Pancreas (tissue), 10 donors: ENCODE measurements around the gene CCDC28A. TPM values are rescaled to one million over a fixed set of nuclear protein-coding genes. Genes with fewer than 3 reads are reported as not detected.
A peak's percentile ranks its signal among the peaks of the same experiment; 100 is the strongest.

Experiments used
- ATAC-seq, 4 donors: fragments of 200-7000 bp; cut with Tn5 transposase; one replicate each; pipeline versions ENCODE4 v1.8.0 to v1.9.1; 2020; ENCODE audit warnings: mild to moderate bottlenecking in 4 of 4, moderate library complexity in 4 of 4
- DNase-seq, 6 donors: peaks; one replicate each; pipeline ENCODE4 v3.0.0-alpha.2; 2020
- FAIRE-seq: peaks from 2 replicates; lab custom pipeline; 2012; peaks lifted over from hg19 to GRCh38; lab: Jason Lieb, UNC
- H3K27ac ChIP-seq, 4 donors: fragments of 200-600 bp; sonication (generic); 1 replicate in 3 of 4; 2 replicates in 1 of 4; pipeline versions ENCODE4 v1.5.0 to v1.8.0; 2020
- H3K27me3 ChIP-seq, 4 donors: fragments of 200-600 bp; one replicate each; pipeline ENCODE4 v1.8.0; 2021
- H3K36me3 ChIP-seq, 3 donors: fragments of 200-600 bp; sonication (generic) in 1 of 3; one replicate each; pipeline versions ENCODE4 v1.5.0 to v1.8.0; 2020 to 2021
- H3K4me1 ChIP-seq, 3 donors: fragments of 200-600 bp; one replicate each; pipeline ENCODE4 v1.8.0; 2021
- H3K4me3 ChIP-seq, 4 donors: fragments of 200-600 bp; sonication (generic) in 2 of 4; one replicate each; pipeline versions ENCODE4 v1.5.0 to v1.8.0; 2020 to 2021
- H3K9me3 ChIP-seq, 4 donors: fragments of 200-600 bp; one replicate each; pipeline ENCODE4 v1.8.0; 2021
- CTCF ChIP-seq, 4 donors: fragments of 200-600 bp; sonication (generic) in 3 of 4; IDR thresholded peaks; one replicate each; pipeline versions ENCODE4 v1.5.0 to v1.8.0; 2021; ENCODE audit warnings: antibody characterized with exemption in 4 of 4
- WGBS, 2 donors: extraction: QIAGEN DNeasy Blood & Tissue Kit; methylation state at CpG; one replicate each; pipeline ENCODE4 v1.1.7; 2013; 5-methylcytosine and 5-hydroxymethylcytosine counted together
- intact Hi-C, 3 donors: fragments of 100-400 bp; cut with DNase I; formaldehyde crosslinking; loops; one replicate each; pipeline versions ENCODE4 v1.11.1 to v1.14.2; 2022
- polyA plus RNA-seq, 2 donors: library from polyadenylated mRNA; stranded (reverse); fragments of 200-250 nt; gene quantifications; one replicate each; pipeline ENCODE4 v1.2.3, GENCODE V29; 2013
- total RNA-seq, 6 donors: library from RNA; stranded (reverse); fragmentation: NEBNext Ultra II Directional in 4 of 6; extraction: Animal tissue kit (Norgen Biotek cat#: 25700) in 4 of 6; gene quantifications; one replicate each; pipeline versions ENCODE4 v1.2.1 to v1.2.4, GENCODE V29; 2021 to 2023
- donor health status: healthy with polysubstance abuse.
- donor health status: DM: no; HTN: no; CAD: no; lungs with moderate emphysema.
- donor health status: DM: no; HTN: no; CAD: no.
- donor health status: control.
- donor health status: control.
- donor health status: Bipolar disorder and iron deficiency.
- donor health status: DM: yes; HTN: yes; CAD: no.
- donor health status: DM: no; HTN: no; CAD: no.
- donor health status: DM: no; HTN: no; CAD: no.
- donor health status: DM: yes; HTN: yes; CAD: no.

The CCDC28A gene
- total and polyA plus RNA-seq, 8 donors, result 11.3 to 21.3 (median 12.8) TPM

GRCh38 chr6:138818496-138819194, 45.1 kb downstream of the CCDC28A start:
- 62 to 68% methylated on average over 10 of the region's 10 CpGs for WGBS, 2 donors

DNA sequence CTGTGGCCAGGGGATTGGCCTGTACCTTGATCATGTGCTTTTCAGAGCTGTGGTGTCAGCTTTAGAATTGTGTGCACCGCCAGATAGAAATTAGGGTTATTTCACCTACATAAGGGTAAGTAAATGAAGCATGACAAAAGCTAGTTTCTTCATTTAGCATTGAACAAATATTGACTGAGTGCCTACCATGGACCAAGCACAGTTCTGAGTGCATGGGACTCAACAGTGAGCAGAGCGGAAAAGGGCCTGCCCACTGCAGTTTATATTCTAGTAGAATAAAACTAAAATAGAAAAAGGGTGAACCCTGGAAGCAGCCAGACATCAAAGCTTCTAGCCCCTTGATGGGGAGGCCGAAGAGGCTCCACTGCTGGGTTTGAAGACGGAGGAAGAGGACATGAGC, 48.0 kb downstream of the CCDC28A start:
- Histone ChIP-seq H3K27ac (no peak overlapping the region), H3K27me3 (no peaks in the 10 kb centered on the region), H3K4me3 (no peak overlapping the region), H3K9me3 (no peaks in the 10 kb centered on the region), H3K36me3 (no peaks in the 10 kb centered on the region), H3K4me1 (peaks cover 0 to 4% (median 0%) of the 10 kb centered on the region in 3 donors)
- 87 to 94% methylated on average over 4 of the region's 4 CpGs for WGBS, 2 donors
- no peak for FAIRE-seq
- ATAC-seq, result no peak
- no peak for TF ChIP-seq CTCF (IDR thresholded peaks at IDR 0.05)
- no peak for DNase-seq
- intact Hi-C loops, result no loop called here

More at GRCh38 chr6:138818496-138819194, 45.1 kb downstream of the CCDC28A start:
- DNase-seq (no peak), ATAC-seq (no peak), FAIRE-seq (no peak)
- H3K27me3 ChIP-seq, result no peaks in the 10 kb centered on the region
- peaks cover 0 to 4% (median 0%) of the 10 kb centered on the region in 3 donors for H3K4me1 ChIP-seq
- intact Hi-C loops, result loop anchor here in 2 of 3 donors (5.0 to 10.0 kb wide), 2 partner anchors 544 to 546 kb away; no protein-coding TSS in a partner anchor
- H3K9me3 ChIP-seq, result no peaks in the 10 kb centered on the region
- H3K4me3 ChIP-seq, result no peak overlapping the region
- H3K36me3 ChIP-seq, result no peaks in the 10 kb centered on the region
- H3K27ac ChIP-seq, result peak overlapping the region; percentile 5 to 54 (median 28)
- no peak for TF ChIP-seq CTCF (IDR thresholded peaks at IDR 0.05)

- Histone ChIP-seq H3K4me3 (no peak overlapping the region), H3K27me3 (no peaks in the 10 kb centered on the region), H3K9me3 (no peaks in the 10 kb centered on the region), H3K27ac (no peak overlapping the region), H3K4me1 (no peaks in the 10 kb centered on the region), H3K36me3 (no peaks in the 10 kb centered on the region)
- WGBS, 2 donors, result 76 to 84% methylated on average over 11 of the region's 11 CpGs
- DNase-seq, result no peak
- ATAC-seq, result no peak
- intact Hi-C loops, result no loop called here
- FAIRE-seq, result no peak
- no peak for TF ChIP-seq CTCF (IDR thresholded peaks at IDR 0.05)
Observed at GRCh38 chr6:138824482-138825144, 51.0 kb downstream of the CCDC28A start.

DNA sequence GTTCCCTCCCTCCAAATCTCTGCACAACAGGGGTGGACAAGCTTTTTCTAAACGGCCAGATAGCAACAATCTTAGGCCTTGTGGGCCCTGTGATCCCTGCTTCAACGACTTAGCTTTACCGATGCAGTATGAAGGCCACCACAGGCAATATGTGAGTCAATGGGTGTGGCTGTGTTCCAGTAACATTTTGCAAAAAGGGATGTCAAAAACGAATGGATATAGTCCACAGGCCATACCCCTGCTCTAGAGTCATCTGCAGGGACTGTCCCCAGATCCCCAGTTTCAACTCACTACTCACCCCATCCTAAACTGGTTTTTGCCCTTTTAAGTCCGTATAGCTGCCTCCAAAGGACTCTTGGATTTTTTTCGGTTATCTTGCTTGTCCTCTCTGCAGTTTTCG, 56.7 kb downstream of the CCDC28A start:
- TF ChIP-seq CTCF (IDR thresholded peaks at IDR 0.05), result no peak
- no peak overlapping the region for H3K27ac ChIP-seq
- H3K4me1 ChIP-seq, result no peaks in the 10 kb centered on the region
- intact Hi-C loops, result no loop called here
- FAIRE-seq (no peak), DNase-seq (no peak), ATAC-seq (no peak)
- no peaks in the 10 kb centered on the region for H3K27me3 ChIP-seq
- H3K9me3 ChIP-seq, result no peaks in the 10 kb centered on the region
- H3K4me3 ChIP-seq, result no peak overlapping the region
- H3K36me3 ChIP-seq, result no peaks in the 10 kb centered on the region
- WGBS, 2 donors, result 72 to 74% methylated on average over 7 of the region's 7 CpGs

GRCh38 chr6:138832182-138832581, 58.6 kb downstream of the CCDC28A start:
- H3K9me3 ChIP-seq, result no peaks in the 10 kb centered on the region
- no peak for TF ChIP-seq CTCF (IDR thresholded peaks at IDR 0.05)
- DNase-seq, result no peak
- no peaks in the 10 kb centered on the region for H3K4me1 ChIP-seq
- no peak for FAIRE-seq
- no peak overlapping the region for H3K27ac ChIP-seq
- intact Hi-C loops, result no loop called here
- no peaks in the 10 kb centered on the region for H3K27me3 ChIP-seq
- H3K36me3 ChIP-seq, result no peaks in the 10 kb centered on the region
- no peak overlapping the region for H3K4me3 ChIP-seq
- ATAC-seq, result no peak
- WGBS, 2 donors, result 84 to 90% methylated on average over 2 of the region's 2 CpGs
